ENCODE measurements around the gene FANK1.

Gene FANK1

GRCh38 chr10:125980521-125981035, 84.2 kb downstream of the FANK1 start:
- no peak overlapping the region for H3K27ac ChIP-seq (ENCODE audit: low read length)
- no peaks in the 10 kb centered on the region for H3K9me3 ChIP-seq (replicated peaks; ENCODE audit: insufficient read depth, low read length)
- no peaks in the 10 kb centered on the region for H3K27me3 ChIP-seq (replicated peaks; ENCODE audit: insufficient read depth, low read length)
- H3K4me2 ChIP-seq (ENCODE audit: low read depth, low read length): no peak overlapping the region
- no peaks in the 10 kb centered on the region for H3K36me3 ChIP-seq (replicated peaks; ENCODE audit: insufficient read depth, low read length)
- H3K4me1 ChIP-seq (ENCODE audit: low read length): no peaks in the 10 kb centered on the region
- no peak overlapping the region for H3K4me3 ChIP-seq (ENCODE audit: low read length)
- H3K9me2 ChIP-seq (replicated peaks; ENCODE audit: insufficient read depth, low read length): no peaks in the 10 kb centered on the region
- no peaks in the 10 kb centered on the region for H3F3A ChIP-seq (ENCODE audit: insufficient read depth, low read length)
- no peak overlapping the region for H2AFZ ChIP-seq (ENCODE audit: low read length)
- DNase-seq: no peak
- TF ChIP-seq EZH2phosphoT487 (IDR thresholded peaks at IDR 0.05; ENCODE audit: low read length) (no peak), EZH2 (optimal IDR thresholded peaks at IDR 0.05; ENCODE audit: low read depth, low read length) (no peak)
- TF ChIP-seq, protein P1, sequence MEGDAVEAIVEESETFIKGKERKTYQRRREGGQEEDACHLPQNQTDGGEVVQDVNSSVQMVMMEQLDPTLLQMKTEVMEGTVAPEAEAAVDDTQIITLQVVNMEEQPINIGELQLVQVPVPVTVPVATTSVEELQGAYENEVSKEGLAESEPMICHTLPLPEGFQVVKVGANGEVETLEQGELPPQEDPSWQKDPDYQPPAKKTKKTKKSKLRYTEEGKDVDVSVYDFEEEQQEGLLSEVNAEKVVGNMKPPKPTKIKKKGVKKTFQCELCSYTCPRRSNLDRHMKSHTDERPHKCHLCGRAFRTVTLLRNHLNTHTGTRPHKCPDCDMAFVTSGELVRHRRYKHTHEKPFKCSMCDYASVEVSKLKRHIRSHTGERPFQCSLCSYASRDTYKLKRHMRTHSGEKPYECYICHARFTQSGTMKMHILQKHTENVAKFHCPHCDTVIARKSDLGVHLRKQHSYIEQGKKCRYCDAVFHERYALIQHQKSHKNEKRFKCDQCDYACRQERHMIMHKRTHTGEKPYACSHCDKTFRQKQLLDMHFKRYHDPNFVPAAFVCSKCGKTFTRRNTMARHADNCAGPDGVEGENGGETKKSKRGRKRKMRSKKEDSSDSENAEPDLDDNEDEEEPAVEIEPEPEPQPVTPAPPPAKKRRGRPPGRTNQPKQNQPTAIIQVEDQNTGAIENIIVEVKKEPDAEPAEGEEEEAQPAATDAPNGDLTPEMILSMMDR (IDR thresholded peaks at IDR 0.05; ENCODE audit: low read length): no peak
- H4K20me1 ChIP-seq (ENCODE audit: insufficient read depth, low read length): no peaks in the 10 kb centered on the region
- no peaks in the 10 kb centered on the region for H3K79me2 ChIP-seq (ENCODE audit: low read length)
- no peak overlapping the region for H3K9ac ChIP-seq (ENCODE audit: low read length)

GRCh38 chr10:125982260-125982948, 86.0 kb downstream of the FANK1 start:
- H4K20me1 ChIP-seq (ENCODE audit: insufficient read depth, low read length): no peaks in the 10 kb centered on the region
- no peaks in the 10 kb centered on the region for H3K36me3 ChIP-seq (replicated peaks; ENCODE audit: insufficient read depth, low read length)
- H3K4me3 ChIP-seq (ENCODE audit: low read length): no peak overlapping the region
- H3K9me3 ChIP-seq (replicated peaks; ENCODE audit: insufficient read depth, low read length): no peaks in the 10 kb centered on the region
- no peaks in the 10 kb centered on the region for H3K9me2 ChIP-seq (replicated peaks; ENCODE audit: insufficient read depth, low read length)
- H3K27ac ChIP-seq (ENCODE audit: low read length): no peak overlapping the region
- no peaks in the 10 kb centered on the region for H3K4me1 ChIP-seq (ENCODE audit: low read length)
- H3K4me2 ChIP-seq (ENCODE audit: low read depth, low read length): no peak overlapping the region
- no peak overlapping the region for H2AFZ ChIP-seq (ENCODE audit: low read length)
- DNase-seq: peak; percentile 59
- H3F3A ChIP-seq (ENCODE audit: insufficient read depth, low read length): no peaks in the 10 kb centered on the region
- H3K27me3 ChIP-seq (replicated peaks; ENCODE audit: insufficient read depth, low read length): no peaks in the 10 kb centered on the region
- H3K9ac ChIP-seq (ENCODE audit: low read length): no peak overlapping the region
- H3K79me2 ChIP-seq (ENCODE audit: low read length): no peaks in the 10 kb centered on the region
- TF ChIP-seq, protein P1 (IDR thresholded peaks at IDR 0.05; ENCODE audit: low read length): peak; percentile 60
- no peak for TF ChIP-seq EZH2 (optimal IDR thresholded peaks at IDR 0.05; ENCODE audit: low read depth, low read length)

- H3K4me3 ChIP-seq (ENCODE audit: low read length): no peak overlapping the region
- H3K4me2 ChIP-seq (ENCODE audit: low read depth, low read length): no peak overlapping the region
- no peak overlapping the region for H2AFZ ChIP-seq (ENCODE audit: low read length)
- no peaks in the 10 kb centered on the region for H3K27me3 ChIP-seq (replicated peaks; ENCODE audit: insufficient read depth, low read length)
- H4K20me1 ChIP-seq (ENCODE audit: insufficient read depth, low read length): no peaks in the 10 kb centered on the region
- no peaks in the 10 kb centered on the region for H3K36me3 ChIP-seq (replicated peaks; ENCODE audit: insufficient read depth, low read length)
- H3K27ac ChIP-seq (ENCODE audit: low read length): no peak overlapping the region
- H3K4me1 ChIP-seq (ENCODE audit: low read length): no peaks in the 10 kb centered on the region
- no peak overlapping the region for H3K9ac ChIP-seq (ENCODE audit: low read length)
- TF ChIP-seq EZH2phosphoT487 (IDR thresholded peaks at IDR 0.05; ENCODE audit: low read length): no peak
- TF ChIP-seq, protein P1 (IDR thresholded peaks at IDR 0.05; ENCODE audit: low read length): no peak
- TF ChIP-seq EZH2 (optimal IDR thresholded peaks at IDR 0.05; ENCODE audit: low read depth, low read length): no peak
- H3F3A ChIP-seq (ENCODE audit: insufficient read depth, low read length): no peaks in the 10 kb centered on the region
- no peak for DNase-seq
- H3K9me3 ChIP-seq (replicated peaks; ENCODE audit: insufficient read depth, low read length): no peaks in the 10 kb centered on the region
- no peaks in the 10 kb centered on the region for H3K79me2 ChIP-seq (ENCODE audit: low read length)
- no peaks in the 10 kb centered on the region for H3K9me2 ChIP-seq (replicated peaks; ENCODE audit: insufficient read depth, low read length)
Observed at GRCh38 chr10:125983161-125983560, 86.8 kb downstream of the FANK1 start.

All from MM.1S (cell line).